ENCODE results near the gene KRT12. TPM values are rescaled to one million over a fixed set of nuclear protein-coding genes. Genes with fewer than 3 reads are reported as not detected.

KRT12 gene
- total and polyA plus RNA-seq, 9 of the 15 experiments (the other 6 are each of a cell fraction or from before 2014, with no cell fraction given) = 0.18 to 7.0 (median 2.2) TPM

- peak; percentile 86 for TF ChIP-seq CXXC5 (CRISPR knock-in tag; IDR thresholded peaks at IDR 0.05)
- no peak for TF ChIP-seq ELK3 (CRISPR knock-in tag; IDR thresholded peaks at IDR 0.05)
- no peak for TF ChIP-seq TEAD1 (CRISPR knock-in tag; IDR thresholded peaks at IDR 0.05)
- TF ChIP-seq TEAD2 (tag; IDR thresholded peaks at IDR 0.05) = no peak
- no peak for TF ChIP-seq PTRF (tag; IDR thresholded peaks at IDR 0.05)
- TF ChIP-seq KAT8 (IDR thresholded peaks at IDR 0.05; ENCODE audit: low read depth) = peak; percentile 87
- no peak for TF ChIP-seq RNF219 (CRISPR knock-in tag; IDR thresholded peaks at IDR 0.05)
- no peak for TF ChIP-seq RBM34 (IDR thresholded peaks at IDR 0.05; ENCODE audit: borderline replicate concordance, insufficient read depth, low read length)
- TF ChIP-seq TFAP4 (CRISPR knock-in tag; IDR thresholded peaks at IDR 0.05; ENCODE audit: borderline replicate concordance) = no peak; the same call in 1 of the 2 replicates
- peak; percentile 95; the same call in 1 of the 2 replicates for TF ChIP-seq CTBP1 (IDR thresholded peaks at IDR 0.05; ENCODE audit: borderline replicate concordance)
- no peak for TF ChIP-seq CBX8 (IDR thresholded peaks at IDR 0.05; ENCODE audit: borderline replicate concordance, extremely low read depth, low read depth, low read length, poor library complexity, severe bottlenecking)
- no peak; the same call in 1 of the 2 replicates for TF ChIP-seq ZNF311 (CRISPR knock-in tag; IDR thresholded peaks at IDR 0.05)
- peak; percentile 100 for TF ChIP-seq TCF7 (IDR thresholded peaks at IDR 0.05; ENCODE audit: borderline replicate concordance)
- TF ChIP-seq ELF4 (CRISPR knock-in tag; IDR thresholded peaks at IDR 0.05) = no peak
- no peak for TF ChIP-seq ZBTB12 (CRISPR knock-in tag; IDR thresholded peaks at IDR 0.05)
- peak; percentile 89 for TF ChIP-seq ZNF24 (IDR thresholded peaks at IDR 0.05)
- TF ChIP-seq CTCF (IDR thresholded peaks at IDR 0.05 in 2 of 3, conservative IDR thresholded peaks at IDR 0.05 in 1 of 3; ENCODE audit: insufficient read depth in 2 of 3, low read depth in 1 of 3, low read length in 3 of 3) = peak in 1 of 3 experiments; percentile 18; a peak in 2 of 6 replicates
- TF ChIP-seq POU5F1 (IDR thresholded peaks at IDR 0.05; ENCODE audit: borderline replicate concordance, low read depth, low read length, partially characterized antibody) = no peak
Measured at GRCh38 chr17:40827746-40828453, 39.1 kb downstream of the KRT12 start (continued).
